HG03196 (cell line): ENCODE data around the gene SYNE1.

Experiments used
- ATAC-seq: cut with Tn5 transposase; IDR thresholded peaks from one replicate; pipeline ENCODE4 v1.9.1; 2021; ENCODE audit not compliant: unreplicated experiment

Gene SYNE1

DNA sequence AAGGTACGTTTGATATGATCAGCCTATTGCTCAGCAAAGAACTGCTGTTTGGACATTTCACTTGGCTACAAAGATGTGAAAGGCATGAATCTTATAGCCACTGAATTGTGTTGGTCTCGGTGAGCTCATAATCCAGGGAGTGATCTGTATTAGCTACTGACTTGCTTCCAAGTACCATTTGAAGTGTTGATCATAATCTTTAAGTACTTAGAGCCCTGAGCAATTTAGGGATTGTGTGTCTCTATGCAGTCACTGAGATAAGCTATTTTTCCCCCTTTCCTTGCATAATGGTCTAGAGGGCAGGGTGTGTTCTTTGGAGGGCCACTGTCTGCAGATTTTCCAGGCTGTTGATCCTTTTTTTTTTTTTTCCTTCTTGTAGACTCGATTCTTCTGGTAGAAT, 436.0 kb downstream of the SYNE1 start:
- ATAC-seq: no peak

DNA sequence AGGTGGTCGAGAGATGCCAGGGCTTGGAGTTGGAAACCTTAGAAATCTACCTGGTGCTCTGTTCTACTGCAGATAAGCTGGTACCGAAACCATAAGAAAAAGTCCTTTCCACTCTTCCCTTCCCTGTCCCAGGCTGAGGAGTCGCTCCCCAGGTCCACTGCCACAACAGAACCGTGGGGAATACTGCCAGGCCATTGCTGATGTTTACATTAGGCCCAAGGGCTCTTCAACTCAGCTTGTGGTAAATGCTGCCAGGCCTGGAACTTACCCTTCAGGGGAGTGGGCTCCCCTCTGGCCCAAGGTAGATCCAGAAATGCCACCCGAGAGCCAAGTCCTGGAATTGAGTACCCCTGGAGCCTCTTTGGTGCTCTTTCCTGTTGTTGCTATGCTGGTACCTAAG, 441.3 kb downstream of the SYNE1 start:
- ATAC-seq: no peak

DNA sequence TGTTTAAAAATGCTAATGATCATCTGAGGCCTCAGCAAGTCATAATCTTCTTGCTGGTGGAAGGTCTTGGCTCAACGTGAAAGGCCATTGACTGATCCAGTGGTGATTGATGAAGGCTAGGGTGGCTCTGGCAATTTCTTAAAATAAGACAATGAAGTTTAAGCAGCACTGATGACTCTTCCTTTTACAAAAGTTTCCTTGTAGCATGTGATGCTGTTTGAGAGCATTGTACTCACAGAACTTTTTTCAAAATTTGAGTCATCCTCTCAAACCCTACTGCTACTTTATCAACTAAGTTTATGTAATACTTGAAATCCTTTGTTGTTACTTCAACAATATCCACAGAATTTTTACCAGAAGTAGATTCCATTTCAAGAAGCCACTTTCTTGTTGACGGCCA, 447.4 kb downstream of the SYNE1 start:
- no peak for ATAC-seq

DNA sequence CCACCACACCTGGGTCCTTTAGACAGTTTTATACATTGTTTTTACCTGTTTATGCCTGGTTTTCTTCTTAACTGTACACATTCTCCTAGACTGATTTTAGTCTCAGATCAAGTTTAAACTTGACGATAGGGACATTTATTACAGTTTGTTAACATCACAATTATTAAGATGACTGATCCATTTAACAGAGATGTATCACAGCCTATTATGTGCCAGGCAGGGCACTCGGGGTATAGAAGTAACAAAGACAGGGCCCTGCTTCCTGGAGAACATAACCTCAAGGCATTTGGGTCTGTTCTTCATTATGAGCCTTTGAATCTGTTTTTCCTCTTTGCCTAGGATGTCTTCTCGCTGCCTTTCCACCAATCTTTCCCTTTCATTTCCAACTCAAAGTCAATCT, 449.2 kb downstream of the SYNE1 start:
- no peak for ATAC-seq

DNA sequence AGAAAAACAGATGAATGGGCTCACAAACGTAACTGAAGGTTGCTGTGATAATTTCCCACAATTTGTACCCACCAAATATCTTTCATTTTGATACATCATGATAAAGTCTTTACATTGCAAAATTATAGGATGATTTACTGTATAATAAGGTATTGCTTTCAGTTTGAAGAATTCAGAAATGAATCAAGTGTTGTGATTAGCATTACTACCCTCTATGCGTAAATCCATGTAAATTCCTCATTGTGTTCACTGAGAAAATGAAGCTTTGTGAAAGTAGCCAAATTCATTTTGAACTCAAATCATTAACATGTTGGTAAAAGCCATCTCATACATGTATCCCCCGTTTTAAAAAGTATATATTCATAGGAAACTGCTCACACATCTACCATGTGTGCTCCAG, 450.3 kb downstream of the SYNE1 start:
- no peak for ATAC-seq

DNA sequence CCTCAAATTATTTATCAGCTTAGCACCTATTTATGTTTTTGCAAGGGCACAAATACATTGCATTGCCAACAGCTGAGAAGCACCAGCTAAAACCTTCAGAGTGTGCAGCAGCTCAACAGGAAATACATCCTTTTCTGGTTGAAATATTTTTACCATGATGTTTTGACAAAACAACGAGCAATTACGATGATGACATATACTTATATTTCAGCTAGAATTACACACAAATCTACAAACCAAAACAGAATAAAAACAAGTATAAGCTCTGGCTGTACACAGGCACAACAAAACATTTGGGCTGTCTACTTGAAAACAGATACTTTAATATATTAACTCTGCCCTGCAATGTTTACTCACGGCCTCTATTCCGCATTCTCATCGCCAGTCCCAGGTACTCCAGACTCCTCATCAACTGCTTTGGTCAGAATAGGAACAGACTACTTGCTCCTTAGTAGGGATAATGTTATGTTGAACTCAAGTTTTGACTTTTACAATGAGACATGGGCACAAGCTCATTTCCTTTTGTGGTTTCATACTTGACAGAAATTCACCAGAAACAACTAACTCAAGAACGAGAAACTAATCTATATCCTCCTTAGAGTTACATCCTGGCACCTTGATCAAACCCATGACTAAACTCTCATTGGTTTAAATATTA, 452.1 kb downstream of the SYNE1 start:
- ATAC-seq: peak; percentile 81

DNA sequence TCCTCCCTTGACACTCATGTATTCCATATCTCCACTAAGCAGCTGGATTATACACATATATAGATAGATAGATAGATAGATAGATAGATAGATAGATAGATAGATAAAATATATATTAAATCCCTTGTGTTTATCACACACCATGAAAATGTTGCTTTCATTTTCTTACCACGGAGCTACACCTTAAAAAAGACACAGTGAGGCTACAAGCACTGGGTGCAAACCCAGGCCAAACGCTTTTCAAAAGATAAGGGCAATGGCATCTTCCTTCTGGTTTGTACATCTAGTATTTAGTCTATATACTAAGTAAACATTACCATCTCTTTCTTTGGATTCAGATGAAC, 452.6 kb downstream of the SYNE1 start:
- peak; percentile 40 for ATAC-seq

DNA sequence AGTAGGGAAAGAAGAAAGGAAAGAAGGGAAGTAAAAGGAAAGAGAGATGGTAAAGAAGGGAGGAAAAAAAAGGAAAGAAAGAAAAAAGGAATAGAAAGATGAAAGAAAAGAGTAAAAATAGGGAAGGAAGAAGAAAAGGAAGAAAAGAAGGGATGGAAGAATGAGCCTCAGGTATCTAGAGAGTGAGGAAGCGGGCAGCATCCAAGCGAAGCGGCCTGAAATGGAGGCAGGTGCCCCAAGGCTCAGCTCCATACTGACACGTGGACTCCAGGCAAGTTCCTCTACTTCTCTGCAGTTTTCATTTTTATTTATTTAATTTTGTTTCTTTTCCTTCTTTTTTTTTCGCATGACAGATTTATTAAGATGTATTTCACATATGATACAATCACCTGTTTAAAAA, 456.6 kb downstream of the SYNE1 start:
- no peak for ATAC-seq

DNA sequence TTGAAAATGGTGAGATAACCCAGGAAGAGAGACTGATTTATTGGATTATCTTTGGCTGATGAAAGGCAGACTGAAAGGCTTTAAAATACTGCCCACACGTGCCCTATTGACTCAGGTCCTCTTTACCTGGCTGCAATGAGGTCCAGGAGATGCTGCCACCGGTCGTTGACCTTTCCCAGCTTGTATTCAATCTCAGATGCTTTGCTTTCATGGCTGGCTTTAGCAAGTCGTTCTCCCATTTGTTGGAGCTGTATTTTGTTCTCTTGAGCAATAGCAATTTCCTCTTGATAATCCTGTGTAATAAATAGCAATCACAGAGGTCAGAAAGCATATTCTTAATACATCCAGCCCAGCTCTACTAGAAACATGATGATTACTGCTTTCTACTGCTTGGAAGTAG, 460.9 kb downstream of the SYNE1 start:
- ATAC-seq: no peak

DNA sequence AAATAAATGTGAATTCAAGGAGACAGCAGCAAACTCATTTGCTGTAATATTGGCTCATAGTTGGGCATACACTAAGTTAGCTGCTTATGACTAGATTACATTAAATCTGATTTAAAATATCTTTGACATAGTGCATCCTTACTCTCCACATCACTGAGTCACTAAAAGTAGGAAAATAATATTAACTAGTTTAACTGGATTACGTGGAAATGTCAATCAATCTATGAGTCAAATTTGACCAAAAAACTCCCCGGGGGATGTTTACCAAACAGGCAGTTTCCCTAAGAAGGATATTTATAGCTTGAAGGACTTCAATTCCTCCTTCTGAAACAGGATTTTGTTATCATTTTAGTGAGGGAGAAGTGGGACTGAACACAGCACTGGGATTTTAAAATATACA, 463.2 kb downstream of the SYNE1 start:
- ATAC-seq: no peak

DNA sequence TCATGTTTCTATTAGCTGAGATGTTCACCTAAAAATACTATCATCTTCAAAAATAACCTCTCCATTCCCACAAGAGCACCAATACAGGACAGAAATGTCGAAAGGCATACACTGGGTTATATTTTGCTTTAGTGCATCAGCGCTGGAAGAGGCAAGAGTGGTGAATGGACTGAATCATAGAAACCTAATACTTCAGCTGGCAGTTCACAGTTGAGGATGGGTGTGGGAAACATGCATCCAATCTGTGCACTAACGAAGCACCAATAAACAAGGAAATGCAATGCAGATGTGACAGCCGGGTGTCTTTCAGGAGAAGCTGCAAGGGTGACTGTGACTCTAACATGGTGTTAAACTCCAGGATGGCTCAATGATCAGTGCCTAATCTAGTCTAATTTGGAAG, 463.8 kb downstream of the SYNE1 start:
- no peak for ATAC-seq

DNA sequence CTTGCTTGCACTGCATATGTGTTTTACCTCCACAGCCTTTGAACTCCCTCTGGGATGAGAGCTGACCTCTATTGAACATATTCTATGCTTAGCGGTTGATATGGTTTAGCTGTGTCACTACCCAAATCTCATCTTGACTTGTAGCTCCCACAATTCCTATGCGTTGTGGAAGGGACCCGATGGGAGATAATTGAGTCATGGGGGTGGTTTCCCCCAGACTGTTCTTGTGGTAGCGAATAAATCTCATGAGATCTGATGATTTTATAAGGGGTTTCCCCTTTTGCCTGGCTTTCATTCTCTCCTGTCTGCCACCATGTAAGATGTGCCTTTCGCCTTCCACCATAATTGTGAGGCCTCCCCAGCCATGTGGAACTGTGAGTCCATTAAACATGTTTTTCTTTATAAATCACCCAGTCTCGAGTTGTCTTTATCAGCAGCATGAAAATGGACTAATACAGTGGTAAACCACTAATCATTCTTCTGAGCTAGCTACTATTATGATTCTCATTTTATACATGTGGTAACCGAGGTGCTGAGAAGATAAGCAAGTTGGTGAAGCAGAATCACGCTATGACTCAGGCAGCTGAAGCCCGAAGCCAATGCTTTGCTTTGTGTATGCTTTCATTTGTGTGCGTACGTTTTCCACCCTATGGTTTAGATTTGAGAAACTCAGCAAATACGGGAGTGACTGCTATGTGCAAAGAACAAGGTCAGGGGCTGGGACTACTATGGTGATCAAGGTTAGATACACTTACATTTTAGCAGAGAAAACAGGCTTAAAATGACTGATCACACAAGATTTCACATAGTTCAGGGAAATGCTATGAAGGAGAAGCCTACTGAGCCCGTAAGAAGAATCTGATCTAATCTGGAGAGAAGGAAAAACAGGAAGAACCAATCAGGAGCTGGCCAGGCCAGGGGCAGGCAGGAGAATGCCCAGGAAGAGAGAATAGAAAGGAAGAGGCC, 466.2 kb downstream of the SYNE1 start:
- peak; percentile 94 for ATAC-seq

DNA sequence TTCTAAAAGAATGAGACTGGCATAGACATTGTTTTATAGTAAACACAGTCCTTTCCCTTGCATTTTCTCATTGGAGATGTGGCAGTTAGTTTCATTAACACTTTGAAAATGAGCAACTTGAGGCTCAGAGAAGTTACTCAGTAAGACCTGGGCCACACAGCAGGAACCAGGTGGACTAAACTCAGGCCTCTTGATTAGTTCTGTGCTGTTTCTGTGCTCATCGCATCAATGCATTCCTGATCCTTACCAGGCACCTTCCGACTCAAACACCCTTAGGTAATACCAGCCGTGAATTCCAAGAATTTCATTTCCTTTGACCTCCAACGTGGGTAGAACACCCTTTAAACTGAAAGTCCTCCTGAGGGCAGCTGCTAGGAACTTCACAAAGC, 466.9 kb downstream of the SYNE1 start:
- no peak for ATAC-seq

DNA sequence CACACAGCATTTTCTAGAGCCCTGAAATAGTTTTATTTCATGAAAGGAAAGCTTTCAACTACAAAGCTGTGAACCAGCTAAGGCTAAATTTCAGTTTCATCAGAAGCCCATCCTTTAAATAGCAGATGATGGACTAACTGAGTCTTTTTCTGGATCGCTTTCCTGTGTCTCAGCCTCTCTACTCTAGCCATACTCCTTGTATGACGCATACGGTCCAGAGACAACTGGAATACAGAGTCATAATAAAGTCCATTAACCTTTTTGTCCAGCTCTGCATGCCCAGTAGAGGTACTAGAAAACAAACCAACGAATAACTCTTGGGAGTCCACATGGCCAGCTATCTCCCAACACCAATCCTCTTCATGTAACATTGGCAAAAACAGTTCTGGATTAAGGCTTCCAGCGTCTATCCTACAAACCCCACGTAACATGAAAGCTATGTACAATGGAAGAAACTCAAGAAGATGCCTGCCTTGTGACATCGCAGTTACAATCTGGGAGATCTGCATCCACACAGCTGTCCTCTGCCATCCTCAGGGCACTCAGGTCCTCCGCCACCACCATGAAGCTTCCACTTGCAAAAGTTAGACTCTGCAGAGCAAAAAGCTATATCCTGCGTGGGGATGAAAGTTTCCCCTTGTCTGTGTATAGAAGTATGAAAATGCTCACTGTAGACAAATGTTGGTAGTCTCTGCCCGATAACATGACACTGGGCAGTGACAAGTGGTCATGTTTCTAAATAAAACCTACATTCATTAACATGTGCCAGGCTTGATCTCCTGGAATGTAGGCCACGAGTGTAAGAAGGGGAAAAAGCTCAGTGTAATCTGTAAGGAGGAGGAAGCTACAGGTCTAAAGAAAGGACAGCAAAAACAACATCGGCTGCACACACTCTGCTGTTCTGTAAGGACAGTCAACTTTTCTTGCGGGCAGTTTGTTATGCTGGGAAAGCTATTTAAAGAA, 469.2 kb downstream of the SYNE1 start:
- no peak for ATAC-seq

DNA sequence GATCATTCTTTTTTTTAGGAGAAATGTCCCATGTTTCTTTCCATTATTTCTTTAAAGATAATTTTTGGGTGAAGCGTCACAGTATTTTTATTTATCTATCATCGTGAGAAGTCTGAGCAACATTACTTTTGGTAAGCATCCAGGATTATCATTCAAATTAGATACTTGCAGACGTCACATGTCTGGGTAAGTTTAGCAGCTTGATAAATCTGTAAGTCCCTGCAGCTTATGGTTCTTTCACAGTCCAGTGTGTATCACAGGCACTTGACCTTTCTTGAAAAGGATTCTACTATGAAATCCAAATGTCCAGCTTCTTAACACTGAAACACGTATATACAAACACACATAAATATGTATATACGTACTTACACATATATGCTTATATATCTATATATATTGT, 470.3 kb downstream of the SYNE1 start:
- ATAC-seq: no peak

DNA sequence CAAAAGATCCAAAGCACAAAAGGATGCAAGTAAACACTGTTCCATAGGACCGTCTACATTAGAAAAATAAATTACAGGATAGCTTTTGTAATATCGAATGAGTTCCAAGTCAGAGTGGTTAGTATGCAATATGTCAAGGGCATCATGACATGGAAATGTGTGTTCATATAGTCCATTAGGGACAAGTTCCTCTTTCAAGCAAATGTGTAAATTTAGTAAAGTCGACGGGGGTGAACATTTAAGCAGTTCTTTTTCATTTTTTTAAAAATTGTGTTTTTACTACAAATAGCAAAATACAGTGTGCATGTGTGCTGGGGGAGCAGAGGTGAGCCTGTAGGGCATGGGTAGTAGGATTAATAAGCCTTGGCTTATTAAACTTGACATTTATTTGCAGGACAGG, 470.7 kb downstream of the SYNE1 start:
- no peak for ATAC-seq

DNA sequence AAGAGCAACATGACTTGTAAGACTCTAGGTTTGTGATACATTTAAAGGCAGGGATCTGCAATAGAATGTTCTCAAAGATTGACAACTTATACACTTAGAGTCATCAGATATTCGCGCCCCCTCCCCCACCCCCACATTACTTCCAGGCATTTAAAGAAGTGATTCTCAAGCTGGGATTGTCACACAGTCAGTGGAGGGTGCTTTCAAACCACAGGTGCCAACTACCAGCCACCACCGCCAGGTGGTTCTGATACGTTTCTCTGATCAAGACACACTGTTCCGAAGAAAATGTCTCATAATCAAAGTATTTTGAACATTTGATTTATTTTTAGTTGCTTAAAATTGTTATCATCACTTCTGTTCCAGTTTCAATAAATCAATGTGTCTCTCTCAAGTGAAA, 472.2 kb downstream of the SYNE1 start:
- no peak for ATAC-seq

DNA sequence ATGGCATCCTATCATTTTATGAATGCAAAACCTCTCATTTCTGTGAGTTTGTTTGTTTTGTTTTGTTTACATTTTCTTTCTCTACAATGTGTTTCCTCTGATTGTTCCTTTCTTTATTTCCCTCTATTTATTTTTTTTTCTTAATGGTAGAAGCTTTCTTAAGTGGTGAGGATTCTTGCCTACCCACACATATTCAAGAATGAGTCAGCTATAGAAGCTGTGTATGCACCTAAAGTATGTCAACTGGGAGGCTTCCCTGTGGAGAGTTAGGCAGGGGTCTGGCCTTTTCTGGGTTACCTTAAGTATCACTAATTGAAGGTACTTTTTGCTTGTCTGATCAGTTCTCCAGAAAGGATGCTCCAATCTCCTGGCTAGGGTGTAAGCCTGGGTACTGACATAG, 475.7 kb downstream of the SYNE1 start:
- ATAC-seq: peak; percentile 50

DNA sequence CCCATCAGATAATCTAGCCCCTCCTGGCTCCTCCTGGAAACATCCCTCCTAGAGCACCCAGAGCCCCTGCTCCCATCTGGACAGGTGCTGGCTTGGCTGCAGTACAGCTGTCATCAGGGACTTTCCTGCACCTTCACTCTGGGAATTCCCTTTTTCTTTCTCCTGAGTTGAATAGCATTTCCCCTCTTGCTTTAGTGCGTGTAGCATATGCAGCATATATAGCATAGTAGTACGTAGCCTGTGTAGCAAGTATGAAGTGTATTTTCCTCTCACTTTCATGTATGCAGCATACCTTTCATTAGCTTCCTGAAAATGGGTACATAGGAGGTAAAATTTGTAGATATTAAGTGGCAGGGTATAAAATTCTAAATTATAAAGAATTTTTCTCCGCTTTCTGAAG, 476.8 kb downstream of the SYNE1 start:
- peak; percentile 94 for ATAC-seq

DNA sequence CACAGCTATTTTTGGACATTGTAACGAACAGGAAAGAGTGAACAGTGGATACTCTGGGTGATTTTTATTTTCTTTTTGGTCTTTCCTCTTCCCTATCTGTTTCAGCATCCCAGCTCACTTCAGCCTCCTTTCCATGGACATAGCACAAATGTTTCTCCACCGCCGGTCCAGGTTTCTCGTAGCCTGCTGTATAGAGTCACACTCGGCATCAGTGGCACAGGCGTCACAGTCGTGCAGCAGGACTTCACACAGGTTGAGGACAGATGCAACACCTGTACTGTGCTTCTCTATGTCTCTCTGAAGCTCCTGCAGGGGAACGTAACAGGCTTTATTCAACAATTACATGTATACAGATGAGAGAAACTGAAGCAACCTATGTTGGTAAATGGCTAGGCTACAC, 481.4 kb downstream of the SYNE1 start:
- no peak for ATAC-seq

DNA sequence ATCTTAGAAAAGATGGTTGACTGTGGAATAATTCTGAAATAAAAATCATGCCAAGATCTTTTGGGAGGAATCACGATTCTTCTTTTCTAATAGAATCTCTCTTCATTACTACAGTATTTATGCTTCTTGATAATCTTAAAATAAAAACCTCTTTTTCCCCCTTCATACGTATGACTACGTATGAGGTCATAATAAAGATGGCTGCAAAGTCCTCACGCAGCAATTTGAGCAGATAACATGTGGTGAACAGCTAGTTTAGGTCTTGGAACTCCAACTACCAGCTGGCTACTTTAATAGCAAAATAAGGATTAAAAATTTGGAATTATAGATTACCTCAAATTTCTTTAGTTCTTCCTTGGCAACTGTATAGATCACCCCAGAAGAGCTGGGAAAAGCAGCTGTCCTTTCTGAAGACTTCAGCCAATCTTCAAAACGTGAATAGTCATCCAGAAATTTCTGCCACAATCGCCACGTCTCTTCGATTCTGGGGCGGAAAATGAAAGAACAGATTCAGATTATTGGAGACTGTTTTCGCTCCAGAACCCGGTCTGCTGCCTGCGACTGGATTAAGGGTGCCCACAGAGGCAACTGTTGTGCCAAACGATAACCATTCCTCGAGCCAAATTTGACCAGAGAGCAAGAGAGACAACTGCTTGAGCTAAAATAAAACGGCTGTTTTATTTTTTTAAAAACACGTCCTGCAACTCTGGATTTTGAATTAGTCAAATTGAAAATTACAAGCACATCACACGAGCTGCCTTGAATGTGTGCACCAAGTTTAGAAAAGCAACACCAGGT, 482.4 kb downstream of the SYNE1 start:
- ATAC-seq: no peak
